GM13976 (cell line): ENCODE measurements around the gene MCMBP.
"Not testable (repeated sequence)": the region's sequence is repeated elsewhere in the genome, so short reads cannot be mapped to it uniquely, and the experiment has no call there.

Experiments used
- DNase-seq: peaks from one replicate; pipeline ENCODE4 v3.0.0; 2012; ENCODE audit warnings: low spot score
- CTCF ChIP-seq: IDR thresholded peaks from 2 replicates; pipeline ENCODE4 v1.5.1; 2012; ENCODE audit warnings: borderline replicate concordance, mild to moderate bottlenecking; ENCODE audit not compliant: insufficient read depth; ENCODE audit errors: extremely low read depth, missing control alignments, control extremely low read depth
- in situ Hi-C: fragments of 300-500 bp; cut with MboI; formaldehyde crosslinking; loops from one replicate; pipeline ENCODE4 v1.12.0; 2022; ENCODE audit warnings: low sequenced_read_pairs, mixed read lengths, inconsistent platforms; ENCODE audit not compliant: unreplicated experiment

MCMBP gene

GRCh38 chr10:119805702-119806230 lies 66.9 kb downstream of the MCMBP start:
- no peak for TF ChIP-seq CTCF
- DNase-seq: no peak
- in situ Hi-C loops: no loop called here

GRCh38 chr10:119803264-119803663 lies 69.4 kb downstream of the MCMBP start:
- no peak for TF ChIP-seq CTCF
- no peak for DNase-seq
- in situ Hi-C loops: no loop called here

GRCh38 chr10:119801998-119802538 lies 70.6 kb downstream of the MCMBP start:
- in situ Hi-C loops: no loop called here
- no peak for DNase-seq
- no peak for TF ChIP-seq CTCF

- in situ Hi-C loops: no loop called here
- no peak for DNase-seq
- no peak for TF ChIP-seq CTCF
Observed at GRCh38 chr10:119801176-119801575, 71.5 kb downstream of the MCMBP start.

GRCh38 chr10:119796039-119796438 lies 76.6 kb downstream of the MCMBP start:
- in situ Hi-C loops: no loop called here
- DNase-seq: no peak
- TF ChIP-seq CTCF: no peak

- DNase-seq, in situ Hi-C loops: not testable (repeated sequence)
Observed at GRCh38 chr10:119795101-119795500, 77.5 kb downstream of the MCMBP start.

- DNase-seq: no peak
- in situ Hi-C loops: no loop called here
- TF ChIP-seq CTCF: no peak
Observed at GRCh38 chr10:119786117-119786769, 86.4 kb downstream of the MCMBP start.
